AG04450 (cell line): ENCODE data around the gene NGB. TPM values are rescaled to one million over a fixed set of nuclear protein-coding genes. Genes with fewer than 3 reads are reported as not detected.

Experiments used
- CTCF ChIA-PET: fragments of 300-600, 350-600 bp; formaldehyde crosslinking; extraction: SDS; loops from one replicate; lab custom pipeline; 2022; ENCODE audit warnings: antibody characterized with exemption, inconsistent platforms; lab: Charles Lee
- POLR2A ChIA-PET: fragments of 350-600 bp; formaldehyde crosslinking; extraction: SDS; loops from one replicate; lab custom pipeline; 2021; ENCODE audit warnings: antibody characterized with exemption, inconsistent platforms; lab: Yijun Ruan, JAX
- DNase-seq: peaks from one replicate; pipeline ENCODE4 v3.0.0-alpha.2; 2011; ENCODE audit warnings: low read depth, low spot score
- H3K27ac ChIP-seq: one replicate; pipeline ENCODE4 v1.5.1; 2012; ENCODE audit warnings: low read depth, low read length, control low read depth
- H3K27me3 ChIP-seq: one replicate; pipeline ENCODE4 v1.6.0; 2012; ENCODE audit warnings: low read length; ENCODE audit not compliant: control insufficient read depth, insufficient read depth
- H3K4me3 ChIP-seq: 2 replicates; pipeline ENCODE4 v1.5.1; 2011; ENCODE audit warnings: mild to moderate bottlenecking, low read depth, low read length, control low read depth
- H3K9me3 ChIP-seq: 2 replicates; pipeline ENCODE4 v1.5.1; 2012; ENCODE audit warnings: low read length; ENCODE audit not compliant: control insufficient read depth, insufficient read depth
- polyA plus RNA-seq: library from polyadenylated mRNA; depleted of rRNA; stranded (reverse); fragments of >200 nt; gene quantifications from 2 replicates; pipeline ENCODE4 v1.2.3, GENCODE V29; 2011
- TF ChIP-seq, protein P1 (sequence below): IDR thresholded peaks from 2 replicates; pipeline ENCODE4 v1.5.1; 2011; ENCODE audit warnings: low read depth, low read length, control low read depth, inconsistent platforms

Gene NGB
- polyA plus RNA-seq, 1 experiment: not detected

DNA sequence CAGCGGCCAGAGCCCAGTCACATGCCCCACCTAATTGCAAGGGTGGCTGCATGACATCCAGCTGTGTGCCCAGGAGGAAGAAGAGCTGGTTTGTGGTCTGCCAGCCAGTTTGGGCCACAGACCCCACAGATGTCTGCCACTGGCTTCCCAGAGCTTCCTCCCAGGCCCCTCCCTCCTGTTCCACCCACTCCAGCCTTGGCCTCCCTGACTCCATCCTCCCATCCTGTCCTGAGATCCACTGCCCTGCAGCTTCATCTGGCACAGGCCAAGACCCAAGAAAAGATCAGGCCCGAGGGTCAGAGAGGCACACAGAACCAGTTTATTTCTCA is 5.9 kb downstream of the NGB start:
- TF ChIP-seq, protein P1, sequence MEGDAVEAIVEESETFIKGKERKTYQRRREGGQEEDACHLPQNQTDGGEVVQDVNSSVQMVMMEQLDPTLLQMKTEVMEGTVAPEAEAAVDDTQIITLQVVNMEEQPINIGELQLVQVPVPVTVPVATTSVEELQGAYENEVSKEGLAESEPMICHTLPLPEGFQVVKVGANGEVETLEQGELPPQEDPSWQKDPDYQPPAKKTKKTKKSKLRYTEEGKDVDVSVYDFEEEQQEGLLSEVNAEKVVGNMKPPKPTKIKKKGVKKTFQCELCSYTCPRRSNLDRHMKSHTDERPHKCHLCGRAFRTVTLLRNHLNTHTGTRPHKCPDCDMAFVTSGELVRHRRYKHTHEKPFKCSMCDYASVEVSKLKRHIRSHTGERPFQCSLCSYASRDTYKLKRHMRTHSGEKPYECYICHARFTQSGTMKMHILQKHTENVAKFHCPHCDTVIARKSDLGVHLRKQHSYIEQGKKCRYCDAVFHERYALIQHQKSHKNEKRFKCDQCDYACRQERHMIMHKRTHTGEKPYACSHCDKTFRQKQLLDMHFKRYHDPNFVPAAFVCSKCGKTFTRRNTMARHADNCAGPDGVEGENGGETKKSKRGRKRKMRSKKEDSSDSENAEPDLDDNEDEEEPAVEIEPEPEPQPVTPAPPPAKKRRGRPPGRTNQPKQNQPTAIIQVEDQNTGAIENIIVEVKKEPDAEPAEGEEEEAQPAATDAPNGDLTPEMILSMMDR: no peak
- peaks cover 49% of the 10 kb centered on the region for H3K27me3 ChIP-seq
- no peaks in the 10 kb centered on the region; the same call in 1 of the 2 replicates for H3K9me3 ChIP-seq
- CTCF ChIA-PET: no interaction called here
- POLR2A ChIA-PET: no interaction called here
- no peak overlapping the region for H3K27ac ChIP-seq
- no peak for DNase-seq
- no peak overlapping the region for H3K4me3 ChIP-seq

DNA sequence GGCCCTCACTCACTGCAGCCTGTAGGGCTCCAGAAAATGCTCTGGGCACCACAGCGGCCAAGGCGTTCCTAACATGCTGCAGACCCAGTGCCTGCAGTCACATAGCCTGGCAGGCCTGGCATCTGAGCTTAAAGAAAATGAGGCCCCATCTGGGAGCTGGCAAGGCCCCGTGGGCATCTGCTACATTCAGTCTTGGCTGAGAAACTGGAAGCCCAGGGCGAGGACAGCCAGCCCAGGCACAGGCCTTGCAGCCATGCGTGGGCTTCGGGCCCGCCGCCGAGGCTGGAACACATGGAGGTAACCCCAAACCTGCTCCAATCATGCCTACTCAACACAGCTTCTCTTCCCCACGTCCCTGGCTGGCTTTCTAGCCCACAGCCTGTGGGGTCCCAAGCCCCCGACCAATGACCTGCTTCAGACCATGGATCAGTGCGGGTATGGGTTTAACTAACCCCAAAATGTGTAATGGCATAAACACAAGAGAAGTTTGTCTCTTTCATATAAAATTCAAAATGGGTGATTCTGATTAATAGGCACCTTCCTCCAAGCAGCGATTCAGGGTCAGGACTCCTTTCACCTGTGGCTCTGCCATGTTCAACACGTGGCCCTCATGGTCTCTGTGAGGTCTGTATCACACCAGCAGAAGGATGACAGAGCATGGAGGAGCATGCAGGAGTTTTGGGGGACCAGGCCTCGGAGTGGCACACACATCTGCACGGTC is 6.4 kb downstream of the NGB start:
- TF ChIP-seq, protein P1: no peak
- no peak for DNase-seq
- no peaks in the 10 kb centered on the region; the same call in 1 of the 2 replicates for H3K9me3 ChIP-seq
- no peak overlapping the region for H3K27ac ChIP-seq
- no peak overlapping the region for H3K4me3 ChIP-seq
- ChIA-PET CTCF (no interaction called here), POLR2A (no interaction called here)
- H3K27me3 ChIP-seq: peaks cover 45% of the 10 kb centered on the region

DNA sequence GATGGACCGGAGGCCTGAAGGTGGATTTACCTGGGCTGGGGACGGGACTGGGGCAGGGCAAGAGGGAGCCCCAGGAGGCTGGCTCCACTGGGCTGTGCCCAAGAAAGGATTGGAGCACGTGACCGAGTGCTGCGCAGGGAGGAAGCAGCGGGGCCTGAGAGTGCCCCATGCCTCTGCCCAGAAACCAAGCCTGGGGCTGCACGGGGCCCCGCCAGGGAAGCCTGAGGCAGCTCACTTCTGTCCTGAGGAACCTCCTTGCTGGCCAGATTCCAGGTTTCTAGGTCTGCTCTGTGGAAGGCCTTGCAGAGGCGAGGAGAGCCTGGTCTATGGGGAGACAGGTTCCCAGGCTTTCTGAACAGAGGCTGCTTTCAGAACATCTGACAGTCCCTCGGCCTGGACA is 10.4 kb downstream of the NGB start:
- no peaks in the 10 kb centered on the region; the same call in 1 of the 2 replicates for H3K9me3 ChIP-seq
- DNase-seq: no peak
- POLR2A ChIA-PET: no interaction called here
- CTCF ChIA-PET: no interaction called here
- peaks cover 31% of the 10 kb centered on the region for H3K27me3 ChIP-seq
- H3K4me3 ChIP-seq: no peak overlapping the region
- no peak overlapping the region for H3K27ac ChIP-seq
- TF ChIP-seq, protein P1: no peak

DNA sequence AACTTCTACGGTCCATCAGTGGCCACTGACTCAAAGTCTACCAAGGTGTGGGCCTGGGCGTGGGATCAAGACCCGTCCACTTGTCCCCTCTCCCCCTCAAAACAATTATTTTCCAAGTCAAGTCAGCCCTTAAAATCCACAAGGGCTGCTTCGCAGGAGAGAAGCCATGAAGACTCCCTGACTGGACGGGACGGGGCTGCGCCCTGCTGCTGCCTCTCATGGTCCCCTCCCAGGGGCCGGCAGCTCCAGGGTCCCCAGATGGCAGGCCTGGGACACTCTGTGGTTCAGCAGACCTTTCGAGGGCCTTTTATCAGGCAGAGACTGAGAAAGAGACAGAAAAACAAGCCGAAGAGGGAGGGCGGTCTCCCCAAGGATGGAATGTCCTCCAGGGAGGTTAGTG is 10.8 kb downstream of the NGB start:
- CTCF ChIA-PET: no interaction called here
- H3K4me3 ChIP-seq: no peak overlapping the region
- H3K27ac ChIP-seq: no peak overlapping the region
- peaks cover 28% of the 10 kb centered on the region for H3K27me3 ChIP-seq
- no peak for DNase-seq
- TF ChIP-seq, protein P1: no peak
- no peaks in the 10 kb centered on the region; the same call in 1 of the 2 replicates for H3K9me3 ChIP-seq
- POLR2A ChIA-PET: no interaction called here

DNA sequence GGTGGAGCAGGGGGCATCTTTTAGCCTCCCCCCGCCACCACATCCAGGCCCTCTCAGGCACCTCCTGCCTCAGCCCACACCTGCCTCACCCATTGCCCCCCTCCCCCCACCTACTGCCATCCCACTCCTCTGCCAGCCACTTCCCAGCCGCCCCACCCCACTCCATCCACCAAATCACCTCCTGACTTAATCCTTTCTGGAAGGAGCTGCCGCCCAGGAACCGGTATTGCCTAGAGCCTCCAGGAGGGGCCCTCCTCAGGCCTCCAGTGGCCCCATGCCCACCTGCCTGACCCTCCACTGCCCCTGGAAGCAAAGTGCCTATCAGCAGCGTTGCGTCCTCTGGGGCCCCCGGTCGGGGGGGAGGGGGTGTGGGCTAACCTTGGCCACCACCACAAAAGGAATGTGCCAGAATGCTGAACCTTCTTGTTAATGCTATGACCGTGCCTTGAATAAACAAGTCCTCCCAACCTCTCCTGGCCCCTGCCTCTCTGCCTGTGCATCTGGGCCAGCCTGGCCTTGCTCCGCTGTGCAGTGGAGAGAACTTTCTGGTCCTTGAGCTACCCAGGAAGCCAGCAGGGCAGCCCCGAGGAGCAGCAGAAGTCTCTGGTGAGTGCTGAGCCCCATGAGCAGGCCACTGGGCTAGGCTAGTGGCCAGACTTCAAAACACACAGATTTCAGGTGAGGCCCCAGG is 11.8 kb downstream of the NGB start:
- Histone ChIP-seq H3K4me3 (no peak overlapping the region), H3K9me3 (no peaks in the 10 kb centered on the region), H3K27me3 (peaks cover 23% of the 10 kb centered on the region), H3K27ac (no peak overlapping the region)
- TF ChIP-seq, protein P1: no peak
- CTCF ChIA-PET: no interaction called here
- POLR2A ChIA-PET: no interaction called here
- no peak for DNase-seq
